ENCODE measurements around the gene SUPT7L.

- TF ChIP-seq CTCF (IDR thresholded peaks at IDR 0.05) (no peak), POLR2A (IDR thresholded peaks at IDR 0.05) (peak in 1 of 2 donors; percentile 54)
Observed at GRCh38 chr2:27628767-27629709, 34.4 kb downstream of the SUPT7L start, which contains the start of the genes CCDC121 and GPN1.
